GM23338 (cell line): ENCODE measurements around the gene DELE1. TPM values are rescaled to one million over a fixed set of nuclear protein-coding genes. Genes with fewer than 3 reads are reported as not detected.

ENCODE experiments used
- EZH2phosphoT487 ChIP-seq: fragments of 200-600 bp; sonication (generic); IDR thresholded peaks from one replicate; pipeline ENCODE4 v1.8.1; 2018; ENCODE audit warnings: antibody characterized with exemption; ENCODE audit not compliant: unreplicated experiment
- NANOG ChIP-seq: IDR thresholded peaks from 2 replicates; pipeline ENCODE4 v1.6.1; 2016; ENCODE audit warnings: antibody characterized with exemption, borderline replicate concordance
- STAT1 ChIP-seq: IDR thresholded peaks from one replicate; pipeline ENCODE4 v1.6.1; 2016; ENCODE audit warnings: antibody characterized with exemption; ENCODE audit not compliant: unreplicated experiment
- polyA plus RNA-seq: library from polyadenylated mRNA; unstranded; fragments of >200 nt; fragmentation: Nextera tagmentation; extraction: Ambion mirVana; gene quantifications from 2 replicates; pipeline ENCODE4 v1.2.1, GENCODE V29; 2016
- total RNA-seq: library from RNA; depleted of rRNA; stranded (reverse); fragments of >200 nt; shearing (Covaris generic); gene quantifications from 2 replicates; pipeline ENCODE4 v1.2.3, GENCODE V29; 2014
- TF ChIP-seq, protein P1 (sequence below): fragments of 250-450 bp; sonication (Bioruptor Pico); IDR thresholded peaks from 2 replicates; pipeline ENCODE4 v1.5.0; 2020; ENCODE audit warnings: mild to moderate bottlenecking, moderate library complexity
- TF ChIP-seq, protein P2 (sequence below): IDR thresholded peaks from one replicate; pipeline ENCODE4 v1.6.1; 2018; ENCODE audit warnings: antibody characterized with exemption; ENCODE audit not compliant: unreplicated experiment
- TF ChIP-seq, protein P3 (sequence below): IDR thresholded peaks from 2 replicates; pipeline ENCODE4 v1.6.1; 2016; ENCODE audit warnings: antibody characterized with exemption

DELE1 gene
- total and polyA plus RNA-seq, 2 experiments from 2014 or later = 26.9 to 62.2 TPM

DNA sequence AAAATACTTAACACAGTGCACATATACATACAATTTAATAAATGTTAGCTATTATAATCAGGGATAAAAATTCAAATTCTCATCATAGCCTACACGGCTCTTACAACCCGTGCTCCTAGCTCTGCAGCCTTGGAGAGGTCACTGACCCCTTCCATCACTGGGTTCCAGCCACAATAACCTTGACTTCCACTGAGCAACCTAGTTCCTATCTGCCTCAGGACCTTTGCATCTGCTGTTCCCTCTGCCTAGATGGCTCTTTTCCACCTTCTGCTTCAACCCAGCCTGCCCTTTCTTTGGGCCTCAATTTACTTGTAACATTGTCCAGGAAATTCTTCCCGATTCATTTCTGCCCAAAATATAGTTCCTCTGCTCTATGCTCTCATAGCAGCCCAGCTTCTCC is 8.9 kb upstream of the DELE1 start (continued):
- TF ChIP-seq, protein P1, sequence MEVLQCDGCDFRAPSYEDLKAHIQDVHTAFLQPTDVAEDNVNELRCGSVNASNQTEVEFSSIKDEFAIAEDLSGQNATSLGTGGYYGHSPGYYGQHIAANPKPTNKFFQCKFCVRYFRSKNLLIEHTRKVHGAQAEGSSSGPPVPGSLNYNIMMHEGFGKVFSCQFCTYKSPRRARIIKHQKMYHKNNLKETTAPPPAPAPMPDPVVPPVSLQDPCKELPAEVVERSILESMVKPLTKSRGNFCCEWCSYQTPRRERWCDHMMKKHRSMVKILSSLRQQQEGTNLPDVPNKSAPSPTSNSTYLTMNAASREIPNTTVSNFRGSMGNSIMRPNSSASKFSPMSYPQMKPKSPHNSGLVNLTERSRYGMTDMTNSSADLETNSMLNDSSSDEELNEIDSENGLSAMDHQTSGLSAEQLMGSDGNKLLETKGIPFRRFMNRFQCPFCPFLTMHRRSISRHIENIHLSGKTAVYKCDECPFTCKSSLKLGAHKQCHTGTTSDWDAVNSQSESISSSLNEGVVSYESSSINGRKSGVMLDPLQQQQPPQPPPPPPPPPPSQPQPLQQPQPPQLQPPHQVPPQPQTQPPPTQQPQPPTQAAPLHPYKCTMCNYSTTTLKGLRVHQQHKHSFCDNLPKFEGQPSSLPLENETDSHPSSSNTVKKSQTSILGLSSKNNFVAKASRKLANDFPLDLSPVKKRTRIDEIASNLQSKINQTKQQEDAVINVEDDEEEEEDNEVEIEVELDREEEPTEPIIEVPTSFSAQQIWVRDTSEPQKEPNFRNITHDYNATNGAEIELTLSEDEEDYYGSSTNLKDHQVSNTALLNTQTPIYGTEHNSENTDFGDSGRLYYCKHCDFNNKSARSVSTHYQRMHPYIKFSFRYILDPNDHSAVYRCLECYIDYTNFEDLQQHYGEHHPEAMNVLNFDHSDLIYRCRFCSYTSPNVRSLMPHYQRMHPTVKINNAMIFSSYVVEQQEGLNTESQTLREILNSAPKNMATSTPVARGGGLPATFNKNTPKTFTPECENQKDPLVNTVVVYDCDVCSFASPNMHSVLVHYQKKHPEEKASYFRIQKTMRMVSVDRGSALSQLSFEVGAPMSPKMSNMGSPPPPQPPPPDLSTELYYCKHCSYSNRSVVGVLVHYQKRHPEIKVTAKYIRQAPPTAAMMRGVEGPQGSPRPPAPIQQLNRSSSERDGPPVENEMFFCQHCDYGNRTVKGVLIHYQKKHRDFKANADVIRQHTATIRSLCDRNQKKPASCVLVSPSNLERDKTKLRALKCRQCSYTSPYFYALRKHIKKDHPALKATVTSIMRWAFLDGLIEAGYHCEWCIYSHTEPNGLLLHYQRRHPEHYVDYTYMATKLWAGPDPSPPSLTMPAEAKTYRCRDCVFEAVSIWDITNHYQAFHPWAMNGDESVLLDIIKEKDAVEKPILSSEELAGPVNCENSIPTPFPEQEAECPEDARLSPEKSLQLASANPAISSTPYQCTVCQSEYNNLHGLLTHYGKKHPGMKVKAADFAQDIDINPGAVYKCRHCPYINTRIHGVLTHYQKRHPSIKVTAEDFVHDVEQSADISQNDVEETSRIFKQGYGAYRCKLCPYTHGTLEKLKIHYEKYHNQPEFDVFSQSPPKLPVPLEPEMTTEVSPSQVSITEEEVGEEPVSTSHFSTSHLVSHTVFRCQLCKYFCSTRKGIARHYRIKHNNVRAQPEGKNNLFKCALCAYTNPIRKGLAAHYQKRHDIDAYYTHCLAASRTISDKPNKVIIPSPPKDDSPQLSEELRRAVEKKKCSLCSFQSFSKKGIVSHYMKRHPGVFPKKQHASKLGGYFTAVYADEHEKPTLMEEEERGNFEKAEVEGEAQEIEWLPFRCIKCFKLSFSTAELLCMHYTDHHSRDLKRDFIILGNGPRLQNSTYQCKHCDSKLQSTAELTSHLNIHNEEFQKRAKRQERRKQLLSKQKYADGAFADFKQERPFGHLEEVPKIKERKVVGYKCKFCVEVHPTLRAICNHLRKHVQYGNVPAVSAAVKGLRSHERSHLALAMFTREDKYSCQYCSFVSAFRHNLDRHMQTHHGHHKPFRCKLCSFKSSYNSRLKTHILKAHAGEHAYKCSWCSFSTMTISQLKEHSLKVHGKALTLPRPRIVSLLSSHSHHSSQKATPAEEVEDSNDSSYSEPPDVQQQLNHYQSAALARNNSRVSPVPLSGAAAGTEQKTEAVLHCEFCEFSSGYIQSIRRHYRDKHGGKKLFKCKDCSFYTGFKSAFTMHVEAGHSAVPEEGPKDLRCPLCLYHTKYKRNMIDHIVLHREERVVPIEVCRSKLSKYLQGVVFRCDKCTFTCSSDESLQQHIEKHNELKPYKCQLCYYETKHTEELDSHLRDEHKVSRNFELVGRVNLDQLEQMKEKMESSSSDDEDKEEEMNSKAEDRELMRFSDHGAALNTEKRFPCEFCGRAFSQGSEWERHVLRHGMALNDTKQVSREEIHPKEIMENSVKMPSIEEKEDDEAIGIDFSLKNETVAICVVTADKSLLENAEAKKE (CRISPR knock-in tag) = no peak
- TF ChIP-seq STAT1 (no peak), EZH2phosphoT487 (no peak), NANOG (no peak)
- TF ChIP-seq, protein P2, sequence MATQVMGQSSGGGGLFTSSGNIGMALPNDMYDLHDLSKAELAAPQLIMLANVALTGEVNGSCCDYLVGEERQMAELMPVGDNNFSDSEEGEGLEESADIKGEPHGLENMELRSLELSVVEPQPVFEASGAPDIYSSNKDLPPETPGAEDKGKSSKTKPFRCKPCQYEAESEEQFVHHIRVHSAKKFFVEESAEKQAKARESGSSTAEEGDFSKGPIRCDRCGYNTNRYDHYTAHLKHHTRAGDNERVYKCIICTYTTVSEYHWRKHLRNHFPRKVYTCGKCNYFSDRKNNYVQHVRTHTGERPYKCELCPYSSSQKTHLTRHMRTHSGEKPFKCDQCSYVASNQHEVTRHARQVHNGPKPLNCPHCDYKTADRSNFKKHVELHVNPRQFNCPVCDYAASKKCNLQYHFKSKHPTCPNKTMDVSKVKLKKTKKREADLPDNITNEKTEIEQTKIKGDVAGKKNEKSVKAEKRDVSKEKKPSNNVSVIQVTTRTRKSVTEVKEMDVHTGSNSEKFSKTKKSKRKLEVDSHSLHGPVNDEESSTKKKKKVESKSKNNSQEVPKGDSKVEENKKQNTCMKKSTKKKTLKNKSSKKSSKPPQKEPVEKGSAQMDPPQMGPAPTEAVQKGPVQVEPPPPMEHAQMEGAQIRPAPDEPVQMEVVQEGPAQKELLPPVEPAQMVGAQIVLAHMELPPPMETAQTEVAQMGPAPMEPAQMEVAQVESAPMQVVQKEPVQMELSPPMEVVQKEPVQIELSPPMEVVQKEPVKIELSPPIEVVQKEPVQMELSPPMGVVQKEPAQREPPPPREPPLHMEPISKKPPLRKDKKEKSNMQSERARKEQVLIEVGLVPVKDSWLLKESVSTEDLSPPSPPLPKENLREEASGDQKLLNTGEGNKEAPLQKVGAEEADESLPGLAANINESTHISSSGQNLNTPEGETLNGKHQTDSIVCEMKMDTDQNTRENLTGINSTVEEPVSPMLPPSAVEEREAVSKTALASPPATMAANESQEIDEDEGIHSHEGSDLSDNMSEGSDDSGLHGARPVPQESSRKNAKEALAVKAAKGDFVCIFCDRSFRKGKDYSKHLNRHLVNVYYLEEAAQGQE = no peak
- TF ChIP-seq, protein P3, sequence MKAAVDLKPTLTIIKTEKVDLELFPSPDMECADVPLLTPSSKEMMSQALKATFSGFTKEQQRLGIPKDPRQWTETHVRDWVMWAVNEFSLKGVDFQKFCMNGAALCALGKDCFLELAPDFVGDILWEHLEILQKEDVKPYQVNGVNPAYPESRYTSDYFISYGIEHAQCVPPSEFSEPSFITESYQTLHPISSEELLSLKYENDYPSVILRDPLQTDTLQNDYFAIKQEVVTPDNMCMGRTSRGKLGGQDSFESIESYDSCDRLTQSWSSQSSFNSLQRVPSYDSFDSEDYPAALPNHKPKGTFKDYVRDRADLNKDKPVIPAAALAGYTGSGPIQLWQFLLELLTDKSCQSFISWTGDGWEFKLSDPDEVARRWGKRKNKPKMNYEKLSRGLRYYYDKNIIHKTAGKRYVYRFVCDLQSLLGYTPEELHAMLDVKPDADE = no peak
